ENCODE results near the gene SENP7. TPM values are rescaled to one million over a fixed set of nuclear protein-coding genes. Genes with fewer than 3 reads are reported as not detected.

Gene SENP7
- total RNA-seq, 2 experiments from 2014 or later: 17.7 to 19.5 TPM

GRCh38 chr3:101377209-101377608, 135.8 kb downstream of the SENP7 start:
- no peak for DNase-seq (ENCODE audit: low spot score)
- TF ChIP-seq EZH2phosphoT487 (IDR thresholded peaks at IDR 0.05; ENCODE audit: borderline replicate concordance, low read depth, low read length) (no peak), CTCF (conservative IDR thresholded peaks at IDR 0.05; ENCODE audit: low read length) (no peak)
- Histone ChIP-seq H3K79me2 (ENCODE audit: insufficient read depth, low read depth, low read length) (no peaks in the 10 kb centered on the region), H3K9me2 (ENCODE audit: insufficient read depth, low read length) (no peaks in the 10 kb centered on the region), H3K4me1 (ENCODE audit: insufficient read depth, low read length, poor library complexity, severe bottlenecking) (peaks cover 6% of the 10 kb centered on the region), H3K27ac (ENCODE audit: low read depth, low read length, poor library complexity, severe bottlenecking) (no peak overlapping the region), H3K9me3 (ENCODE audit: low read length) (no peaks in the 10 kb centered on the region; the same call in 1 of the 2 replicates), H3K4me2 (ENCODE audit: low read length) (no peak overlapping the region), H4K20me1 (ENCODE audit: insufficient read depth, low read length) (no peaks in the 10 kb centered on the region), H3K36me3 (ENCODE audit: insufficient read depth, low read length) (no peaks in the 10 kb centered on the region), H3K4me3 (ENCODE audit: low read depth, low read length, poor library complexity, severe bottlenecking) (no peak overlapping the region), H2AFZ (ENCODE audit: low read length) (no peak overlapping the region)
- no TSS peak for BruUV-seq (replicated peaks)
- intact Hi-C loops (cut with micrococcal nuclease; ENCODE audit: unreplicated experiment): loop anchor here (10.0 kb wide), 1 partner anchor 302 kb away; no protein-coding TSS in a partner anchor
- POLR2A ChIA-PET: interaction anchor here (0.7 kb wide), 1 partner anchor 395 kb away, joined by 3 read pairs; no protein-coding TSS in a partner anchor
- CTCF ChIA-PET (ENCODE audit: unreplicated experiment): no interaction called here

DNA sequence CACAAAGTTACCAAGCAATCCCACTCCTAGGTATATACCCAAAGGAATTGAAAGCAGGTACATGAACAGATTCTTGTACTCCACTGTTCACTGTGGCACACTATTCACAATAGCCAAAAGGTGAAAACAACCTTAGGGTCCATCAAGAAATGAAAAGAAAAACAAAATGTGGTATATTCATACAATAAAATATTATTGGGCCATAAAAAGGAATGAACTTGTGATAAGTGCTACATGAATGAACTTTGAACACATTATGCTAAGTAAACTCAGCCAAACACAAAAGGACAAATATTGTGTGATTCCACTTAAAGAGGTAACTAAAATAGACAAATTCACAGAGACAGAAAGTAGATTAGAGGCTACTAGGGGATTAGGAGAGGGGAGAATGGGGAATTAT, 137.4 kb downstream of the SENP7 start:
- Histone ChIP-seq H3K4me3 (ENCODE audit: low read depth, low read length, poor library complexity, severe bottlenecking) (no peak overlapping the region), H3K4me1 (ENCODE audit: insufficient read depth, low read length, poor library complexity, severe bottlenecking) (peaks cover 6% of the 10 kb centered on the region), H3K36me3 (ENCODE audit: insufficient read depth, low read length) (no peaks in the 10 kb centered on the region), H4K20me1 (ENCODE audit: insufficient read depth, low read length) (no peaks in the 10 kb centered on the region), H3K4me2 (ENCODE audit: low read length) (no peak overlapping the region), H3K79me2 (ENCODE audit: insufficient read depth, low read depth, low read length) (no peaks in the 10 kb centered on the region), H3K27ac (ENCODE audit: low read depth, low read length, poor library complexity, severe bottlenecking) (no peak overlapping the region), H3K9me2 (ENCODE audit: insufficient read depth, low read length) (no peaks in the 10 kb centered on the region), H2AFZ (ENCODE audit: low read length) (no peak overlapping the region), H3K9me3 (ENCODE audit: low read length) (no peaks in the 10 kb centered on the region; the same call in 1 of the 2 replicates)
- ChIA-PET POLR2A (interaction anchor here (0.6 kb wide), 2 partner anchors 26 to 361 kb away, joined by 4 to 5 read pairs; no protein-coding TSS in a partner anchor), CTCF (ENCODE audit: unreplicated experiment) (no interaction called here)
- no peak for TF ChIP-seq EZH2phosphoT487 (IDR thresholded peaks at IDR 0.05; ENCODE audit: borderline replicate concordance, low read depth, low read length)
- no peak for TF ChIP-seq CTCF (conservative IDR thresholded peaks at IDR 0.05; ENCODE audit: low read length)
- no peak for DNase-seq (ENCODE audit: low spot score)
- no TSS peak for BruUV-seq (replicated peaks)
- intact Hi-C loops (cut with micrococcal nuclease; ENCODE audit: unreplicated experiment): loop anchor here (10.0 kb wide), 1 partner anchor 301 kb away; no protein-coding TSS in a partner anchor

DNA sequence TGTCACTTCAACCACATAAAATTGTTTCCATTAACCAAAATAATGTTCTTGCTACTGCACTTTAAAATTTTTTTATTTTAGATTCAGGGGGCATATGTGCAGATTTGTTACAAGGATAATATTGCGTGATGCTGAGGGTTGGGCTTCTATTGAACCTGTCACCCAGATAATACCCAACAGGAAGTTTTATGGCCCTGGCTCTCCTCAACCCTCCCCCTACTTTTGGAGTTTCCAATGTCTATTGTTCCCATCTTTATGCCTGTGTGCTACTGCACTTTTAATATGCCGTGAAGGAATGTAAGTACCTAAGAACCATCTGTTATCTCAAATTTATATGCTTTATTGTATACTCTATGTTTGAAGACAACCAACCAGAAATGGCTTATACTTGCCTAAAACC, 150.6 kb downstream of the SENP7 start:
- Histone ChIP-seq H3K4me3 (ENCODE audit: low read depth, low read length, poor library complexity, severe bottlenecking) (no peak overlapping the region), H3K9me3 (ENCODE audit: low read length) (no peaks in the 10 kb centered on the region), H4K20me1 (ENCODE audit: insufficient read depth, low read length) (no peaks in the 10 kb centered on the region), H3K9me2 (ENCODE audit: insufficient read depth, low read length) (no peaks in the 10 kb centered on the region), H3K27ac (ENCODE audit: low read depth, low read length, poor library complexity, severe bottlenecking) (no peak overlapping the region), H3K4me2 (ENCODE audit: low read length) (no peak overlapping the region), H2AFZ (ENCODE audit: low read length) (no peak overlapping the region), H3K4me1 (ENCODE audit: insufficient read depth, low read length, poor library complexity, severe bottlenecking) (no peaks in the 10 kb centered on the region), H3K36me3 (ENCODE audit: insufficient read depth, low read length) (0 out of 2 replicates have a peak, but pooled peaks cover 3% of the 10 kb centered on the region), H3K79me2 (ENCODE audit: insufficient read depth, low read depth, low read length) (no peaks in the 10 kb centered on the region)
- BruUV-seq (replicated peaks): no TSS peak
- intact Hi-C loops (cut with micrococcal nuclease; ENCODE audit: unreplicated experiment): no loop called here
- ChIA-PET POLR2A (no interaction called here), CTCF (ENCODE audit: unreplicated experiment) (no interaction called here)
- no peak for DNase-seq (ENCODE audit: low spot score)
- no peak for TF ChIP-seq EZH2phosphoT487 (IDR thresholded peaks at IDR 0.05; ENCODE audit: borderline replicate concordance, low read depth, low read length)
- TF ChIP-seq CTCF (conservative IDR thresholded peaks at IDR 0.05; ENCODE audit: low read length): no peak
